GM12878 (cell line): Measurements from ENCODE around the gene MYL7. TPM values are rescaled to one million over a fixed set of nuclear protein-coding genes. Genes with fewer than 3 reads are reported as not detected.

Experiments
- ATAC-seq: fragments of 200-7000 bp; cut with Tn5 transposase; 3 replicates; pipeline ENCODE4 v1.9.1; 2020; ENCODE audit warnings: mild to moderate bottlenecking, moderate library complexity
- BruUV-seq: library from RNA; stranded (reverse); fragments of 400-500 nt; replicated peaks from 2 replicates; lab custom pipeline; 2021; lab: Mats Ljungman, UMichigan
- CTCF ChIA-PET: fragments of 300-600 bp; sonication (Branson Sonifier 250); formaldehyde crosslinking; extraction: SDS; loops from one replicate; lab custom pipeline; 2021; ENCODE audit warnings: inconsistent platforms; lab: Yijun Ruan, JAX
- POLR2A ChIA-PET: fragments of 350-600 bp; formaldehyde crosslinking; extraction: SDS; loops from one replicate; lab custom pipeline; 2021; ENCODE audit warnings: inconsistent platforms; lab: Charles Lee
- RAD21 ChIA-PET: fragments of 300-600 bp; sonication (Branson Sonifier 250); formaldehyde crosslinking; loops from one replicate; lab custom pipeline; 2023; ENCODE audit warnings: antibody characterized with exemption; ENCODE audit not compliant: unreplicated experiment; lab: Charles Lee
- SMC1A ChIA-PET: fragments of 300-600 bp; sonication (Branson Sonifier 250); formaldehyde crosslinking; loops from one replicate; lab custom pipeline; 2023; ENCODE audit not compliant: unreplicated experiment, uncharacterized antibody; lab: Charles Lee
- DNase-seq: peaks from one replicate; pipeline ENCODE4 v3.0.0-alpha.2; 2011; ENCODE audit warnings: low read depth, low spot score
- FAIRE-seq: peaks from 3 replicates; lab custom pipeline; 2011; peaks lifted over from hg19 to GRCh38; lab: Jason Lieb, UNC
- H2AFZ ChIP-seq: 2 replicates; pipeline ENCODE4 v1.6.0; 2011; ENCODE audit warnings: low read depth, low read length, control low read depth; ENCODE audit not compliant: control insufficient read depth
- H3K27ac ChIP-seq: 2 replicates; pipeline ENCODE4 v1.5.1; 2011; ENCODE audit warnings: control low read depth; ENCODE audit not compliant: control insufficient read depth, insufficient read depth
- H3K27me3 ChIP-seq, 2 experiments: replicated peaks in 1 of 2; 2 replicates each; pipeline versions ENCODE4 v1.6.0 to v1.6.1; 2011; ENCODE audit warnings: low read length in 1 of 2; ENCODE audit not compliant: control insufficient read depth in 2 of 2, insufficient read depth in 2 of 2
- H3K36me3 ChIP-seq, 2 experiments: 2 replicates each; pipeline ENCODE4 v1.5.1; 2011; ENCODE audit warnings: low read length in 1 of 2; ENCODE audit not compliant: control insufficient read depth in 2 of 2, insufficient read depth in 2 of 2
- H3K4me1 ChIP-seq: 2 replicates; pipeline ENCODE4 v1.6.1; 2011; ENCODE audit warnings: mild to moderate bottlenecking, low read length, moderate library complexity, mixed read lengths; ENCODE audit not compliant: control insufficient read depth, insufficient read depth
- H3K4me2 ChIP-seq: 2 replicates; pipeline ENCODE4 v1.6.0; 2011; ENCODE audit warnings: control low read depth; ENCODE audit not compliant: control insufficient read depth, insufficient read depth
- H3K4me3 ChIP-seq: fragments of 200-600 bp; sonication (generic); 2 replicates; pipeline ENCODE4 v1.5.1; 2016
- H3K79me2 ChIP-seq: 2 replicates; pipeline ENCODE4 v1.6.0; 2011; ENCODE audit warnings: low read length; ENCODE audit not compliant: control insufficient read depth, insufficient read depth
- H3K9ac ChIP-seq: 2 replicates; pipeline ENCODE4 v1.8.0; 2011; ENCODE audit warnings: low read length, control low read depth, mixed read lengths; ENCODE audit not compliant: control insufficient read depth, insufficient read depth
- H3K9me3 ChIP-seq: replicated peaks from 3 replicates; pipeline ENCODE4 v1.5.1; 2011; ENCODE audit warnings: mild to moderate bottlenecking, low read length; ENCODE audit not compliant: control insufficient read depth, insufficient read depth
- H4K20me1 ChIP-seq: 2 replicates; pipeline ENCODE4 v1.6.0; 2011; ENCODE audit not compliant: control insufficient read depth, insufficient read depth
- CHD2 ChIP-seq: IDR thresholded peaks from 2 replicates; pipeline ENCODE4 v1.6.1; 2011; ENCODE audit warnings: low read depth, low read length, improper control_type of control experiment, borderline replicate concordance
- FOS ChIP-seq: IDR thresholded peaks from 3 replicates; pipeline ENCODE4 v1.6.1; 2011; ENCODE audit warnings: borderline replicate concordance; ENCODE audit not compliant: insufficient read length; ENCODE audit errors: extremely low read depth
- HDAC2 ChIP-seq: fragments of 200-600 bp; sonication (generic); IDR thresholded peaks from 2 replicates; pipeline ENCODE4 v1.6.1; 2017
- LARP7 ChIP-seq: fragments of 450-650 bp; IDR thresholded peaks from 2 replicates; pipeline ENCODE4 v1.6.1; 2017; ENCODE audit warnings: mild to moderate bottlenecking
- PML ChIP-seq: IDR thresholded peaks from 2 replicates; pipeline ENCODE4 v1.6.1; 2012; ENCODE audit warnings: low read length, inconsistent platforms
- POU2F2 ChIP-seq: IDR thresholded peaks from 3 replicates; pipeline ENCODE4 v1.6.1; 2011; ENCODE audit warnings: low read depth, mild to moderate bottlenecking, low read length, borderline replicate concordance
- RAD21 ChIP-seq: IDR thresholded peaks from 2 replicates; pipeline ENCODE4 v1.6.1; 2011; ENCODE audit warnings: mild to moderate bottlenecking, low read depth, low read length, moderate library complexity; ENCODE audit not compliant: insufficient read depth
- RCOR1 ChIP-seq: conservative IDR thresholded peaks from 2 replicates; pipeline ENCODE4 v1.6.1; 2012; ENCODE audit warnings: low read depth, low read length, improper control_type of control experiment
- RELA ChIP-seq: fragments of 450-650 bp; IDR thresholded peaks from 2 replicates; pipeline ENCODE4 v1.8.0; 2014; ENCODE audit warnings: borderline replicate concordance; ENCODE audit not compliant: partially characterized antibody
- RFX5 ChIP-seq: IDR thresholded peaks from 2 replicates; pipeline ENCODE4 v1.6.1; 2011; ENCODE audit warnings: low read depth, low read length, improper control_type of control experiment
- SIN3A ChIP-seq: IDR thresholded peaks from 2 replicates; pipeline ENCODE4 v1.6.1; 2012; ENCODE audit warnings: low read depth, low read length, improper control_type of control experiment
- SMAD1 ChIP-seq: fragments of 450-650 bp; IDR thresholded peaks from 2 replicates; pipeline ENCODE4 v1.6.1; 2018; ENCODE audit warnings: mild to moderate bottlenecking, low read depth; ENCODE audit not compliant: partially characterized antibody
- SMC3 ChIP-seq: IDR thresholded peaks from 2 replicates; pipeline ENCODE4 v1.6.1; 2011; ENCODE audit warnings: low read length, improper control_type of control experiment, borderline replicate concordance
- SP1 ChIP-seq: IDR thresholded peaks from one replicate; pipeline ENCODE4 v1.6.1; 2011; ENCODE audit warnings: low read depth, low read length
- ZBED1 ChIP-seq: IDR thresholded peaks from 2 replicates; pipeline ENCODE4 v1.6.1; 2016; ENCODE audit warnings: borderline replicate concordance
- WGBS: methylation state at CpG from one replicate; pipeline ENCODE4 v1.1.6; 2016; ENCODE audit warnings: low lambda C conversion rate; ENCODE audit not compliant: insufficient replicate concordance, insufficient coverage; ENCODE audit errors: missing lambda C conversion rate; 5-methylcytosine and 5-hydroxymethylcytosine counted together
- in situ Hi-C: fragments of 300-500 bp; cut with MboI; formaldehyde crosslinking; loops from 9 replicates; pipeline ENCODE4 v1.14.3; 2018; ENCODE audit warnings: mixed read lengths
- intact Hi-C: fragments of 100-400 bp; cut with micrococcal nuclease; formaldehyde crosslinking; loops from one replicate; pipeline ENCODE4 v1.14.2; 2022; ENCODE audit not compliant: unreplicated experiment
- polyA plus RNA-seq, 11 experiments: library from polyadenylated mRNA; depleted of rRNA in 4 of 11; unstranded in 6 of 11; stranded (reverse) in 5 of 11; fragments of >200 nt; fragmentation: Nextera tagmentation in 4 of 11; fragmentation: Illumina TruSeq in 1 of 11; extraction: Ambion mirVana in 4 of 11; extraction: Trizol in 1 of 11; gene quantifications; 1 replicate in 1 of 11; 2 replicates in 10 of 11; pipeline versions ENCODE4 v1.2.1 to v1.2.3, GENCODE V29; 2011 to 2016; ENCODE audit warnings: inconsistent platforms in 2 of 11, missing spikeins in 2 of 11, low read depth in 1 of 11
- total RNA-seq, 4 experiments: library from RNA; depleted of rRNA in 3 of 4; stranded (reverse); fragments of >200 nt in 3 of 4; fragmentation: Illumina TruSeq in 1 of 4; extraction: Trizol in 1 of 4; gene quantifications; 2 replicates each; pipeline versions ENCODE4 v1.2.1 to v1.2.3, GENCODE V29; 2013 to 2021
- TF ChIP-seq, protein P1 (sequence below): fragments of 450-650 bp; IDR thresholded peaks from 2 replicates; pipeline ENCODE4 v1.6.1; 2017; ENCODE audit warnings: borderline replicate concordance
- TF ChIP-seq, protein P2 (sequence below): fragments of 450-650 bp; IDR thresholded peaks from 2 replicates; pipeline ENCODE4 v1.6.1; 2017; ENCODE audit warnings: mild to moderate bottlenecking
- TF ChIP-seq, protein P3 (sequence below), 3 experiments: IDR thresholded peaks in 2 of 3; conservative IDR thresholded peaks in 1 of 3; 2 replicates each; pipeline ENCODE4 v1.5.1; 2011; ENCODE audit warnings: low read depth in 3 of 3, low read length in 3 of 3, mild to moderate bottlenecking in 3 of 3, control low read depth in 2 of 3, moderate library complexity in 2 of 3, inconsistent platforms in 1 of 3, mixed read lengths in 1 of 3; ENCODE audit not compliant: control insufficient read depth in 2 of 3, insufficient read depth in 1 of 3; ENCODE audit errors: extremely low read depth in 1 of 3

Gene MYL7
- total and polyA plus RNA-seq, 10 of the 15 experiments (the other 5 are each of a cell fraction or from before 2014, with no cell fraction given): 1.9 TPM; not detected in 9

DNA sequence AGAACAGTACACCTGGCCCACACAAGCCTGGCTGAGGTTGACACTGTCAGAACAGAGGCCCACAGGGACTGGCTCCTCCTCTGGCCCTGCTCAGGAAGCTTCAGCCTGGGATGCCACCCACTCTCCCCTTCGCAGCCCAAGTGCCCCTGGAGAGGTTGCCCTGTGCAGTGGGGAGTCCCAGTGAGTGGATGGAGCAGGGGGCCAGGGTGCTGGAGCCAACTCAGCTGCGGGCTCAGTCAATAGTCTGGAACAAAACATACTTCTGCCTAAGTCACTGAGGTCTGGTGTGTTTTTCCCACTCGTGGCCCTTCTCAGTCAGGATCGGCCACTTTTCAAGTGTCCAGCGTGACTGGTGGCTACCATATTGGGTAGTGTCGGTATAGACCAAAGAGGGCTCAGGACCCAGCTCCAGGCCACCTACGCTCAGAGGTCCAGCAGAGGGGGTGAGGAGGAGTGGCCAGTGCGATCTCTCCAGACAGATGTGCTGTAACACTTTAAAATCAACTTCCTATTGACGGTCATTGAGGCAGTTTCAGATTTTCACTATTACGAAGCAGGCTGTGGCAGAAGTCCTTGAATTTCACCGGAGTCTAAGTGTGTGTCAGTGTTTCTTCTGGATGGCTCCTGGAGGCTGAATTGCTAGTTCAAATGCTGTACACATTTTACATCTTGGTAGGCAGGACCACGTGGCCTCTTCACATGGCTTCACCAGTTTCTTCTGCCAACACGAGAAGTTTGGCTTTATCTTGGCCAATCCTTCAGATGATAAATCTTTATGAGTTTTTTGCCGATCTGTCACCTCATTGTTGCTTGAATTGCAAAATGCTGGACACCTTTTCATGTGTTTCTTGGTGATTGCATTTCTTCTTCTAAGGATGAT lies 49.1 kb upstream of the MYL7 start:
- no peak overlapping the region for H3K4me2 ChIP-seq
- in situ Hi-C loops (no loop called here), intact Hi-C loops (loop anchor here (5.0 kb wide), 1 partner anchor 38 kb away; no protein-coding TSS in a partner anchor)
- no peaks in the 10 kb centered on the region; a peak in 1 of 4 replicates for H3K27me3 ChIP-seq
- ATAC-seq (no peak), DNase-seq (no peak), FAIRE-seq (no peak)
- no peaks in the 10 kb centered on the region for H3K79me2 ChIP-seq
- no peaks in the 10 kb centered on the region for H3K36me3 ChIP-seq
- BruUV-seq: no TSS peak
- SMC1A ChIA-PET: no interaction called here
- CTCF ChIA-PET: no interaction called here
- H3K4me3 ChIP-seq: no peak overlapping the region
- no peak overlapping the region for H3K9ac ChIP-seq
- H2AFZ ChIP-seq: no peak overlapping the region
- RAD21 ChIA-PET: no interaction called here
- 31% methylated on average over 14 of the region's 14 CpGs for WGBS
- no peak overlapping the region for H3K27ac ChIP-seq
- TF ChIP-seq, protein P1, sequence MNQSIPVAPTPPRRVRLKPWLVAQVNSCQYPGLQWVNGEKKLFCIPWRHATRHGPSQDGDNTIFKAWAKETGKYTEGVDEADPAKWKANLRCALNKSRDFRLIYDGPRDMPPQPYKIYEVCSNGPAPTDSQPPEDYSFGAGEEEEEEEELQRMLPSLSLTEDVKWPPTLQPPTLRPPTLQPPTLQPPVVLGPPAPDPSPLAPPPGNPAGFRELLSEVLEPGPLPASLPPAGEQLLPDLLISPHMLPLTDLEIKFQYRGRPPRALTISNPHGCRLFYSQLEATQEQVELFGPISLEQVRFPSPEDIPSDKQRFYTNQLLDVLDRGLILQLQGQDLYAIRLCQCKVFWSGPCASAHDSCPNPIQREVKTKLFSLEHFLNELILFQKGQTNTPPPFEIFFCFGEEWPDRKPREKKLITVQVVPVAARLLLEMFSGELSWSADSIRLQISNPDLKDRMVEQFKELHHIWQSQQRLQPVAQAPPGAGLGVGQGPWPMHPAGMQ: no peak
- TF ChIP-seq SP1 (no peak), SIN3A (no peak), RELA (no peak), PML (no peak), HDAC2 (no peak), LARP7 (no peak), CHD2 (no peak), RFX5 (no peak), SMC3 (no peak), ZBED1 (no peak), RCOR1 (no peak), SMAD1 (no peak), RAD21 (no peak), FOS (no peak), POU2F2 (no peak)
- TF ChIP-seq, protein P2, sequence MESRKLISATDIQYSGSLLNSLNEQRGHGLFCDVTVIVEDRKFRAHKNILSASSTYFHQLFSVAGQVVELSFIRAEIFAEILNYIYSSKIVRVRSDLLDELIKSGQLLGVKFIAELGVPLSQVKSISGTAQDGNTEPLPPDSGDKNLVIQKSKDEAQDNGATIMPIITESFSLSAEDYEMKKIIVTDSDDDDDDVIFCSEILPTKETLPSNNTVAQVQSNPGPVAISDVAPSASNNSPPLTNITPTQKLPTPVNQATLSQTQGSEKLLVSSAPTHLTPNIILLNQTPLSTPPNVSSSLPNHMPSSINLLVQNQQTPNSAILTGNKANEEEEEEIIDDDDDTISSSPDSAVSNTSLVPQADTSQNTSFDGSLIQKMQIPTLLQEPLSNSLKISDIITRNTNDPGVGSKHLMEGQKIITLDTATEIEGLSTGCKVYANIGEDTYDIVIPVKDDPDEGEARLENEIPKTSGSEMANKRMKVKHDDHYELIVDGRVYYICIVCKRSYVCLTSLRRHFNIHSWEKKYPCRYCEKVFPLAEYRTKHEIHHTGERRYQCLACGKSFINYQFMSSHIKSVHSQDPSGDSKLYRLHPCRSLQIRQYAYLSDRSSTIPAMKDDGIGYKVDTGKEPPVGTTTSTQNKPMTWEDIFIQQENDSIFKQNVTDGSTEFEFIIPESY: no peak
- TF ChIP-seq, protein P3, sequence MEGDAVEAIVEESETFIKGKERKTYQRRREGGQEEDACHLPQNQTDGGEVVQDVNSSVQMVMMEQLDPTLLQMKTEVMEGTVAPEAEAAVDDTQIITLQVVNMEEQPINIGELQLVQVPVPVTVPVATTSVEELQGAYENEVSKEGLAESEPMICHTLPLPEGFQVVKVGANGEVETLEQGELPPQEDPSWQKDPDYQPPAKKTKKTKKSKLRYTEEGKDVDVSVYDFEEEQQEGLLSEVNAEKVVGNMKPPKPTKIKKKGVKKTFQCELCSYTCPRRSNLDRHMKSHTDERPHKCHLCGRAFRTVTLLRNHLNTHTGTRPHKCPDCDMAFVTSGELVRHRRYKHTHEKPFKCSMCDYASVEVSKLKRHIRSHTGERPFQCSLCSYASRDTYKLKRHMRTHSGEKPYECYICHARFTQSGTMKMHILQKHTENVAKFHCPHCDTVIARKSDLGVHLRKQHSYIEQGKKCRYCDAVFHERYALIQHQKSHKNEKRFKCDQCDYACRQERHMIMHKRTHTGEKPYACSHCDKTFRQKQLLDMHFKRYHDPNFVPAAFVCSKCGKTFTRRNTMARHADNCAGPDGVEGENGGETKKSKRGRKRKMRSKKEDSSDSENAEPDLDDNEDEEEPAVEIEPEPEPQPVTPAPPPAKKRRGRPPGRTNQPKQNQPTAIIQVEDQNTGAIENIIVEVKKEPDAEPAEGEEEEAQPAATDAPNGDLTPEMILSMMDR (IDR thresholded peaks at IDR 0.05 in 2 of 3, conservative IDR thresholded peaks at IDR 0.05 in 1 of 3; ENCODE audit: control insufficient read depth in 2 of 3, extremely low read depth in 1 of 3, insufficient read depth in 1 of 3, low read depth in 3 of 3, low read length in 3 of 3): no peak
- H3K4me1 ChIP-seq: no peaks in the 10 kb centered on the region
- POLR2A ChIA-PET: no interaction called here
- H4K20me1 ChIP-seq: no peaks in the 10 kb centered on the region
- H3K9me3 ChIP-seq: no peaks in the 10 kb centered on the region
